ENCODE data around the gene SSTR5.

SSTR5 gene

DNA sequence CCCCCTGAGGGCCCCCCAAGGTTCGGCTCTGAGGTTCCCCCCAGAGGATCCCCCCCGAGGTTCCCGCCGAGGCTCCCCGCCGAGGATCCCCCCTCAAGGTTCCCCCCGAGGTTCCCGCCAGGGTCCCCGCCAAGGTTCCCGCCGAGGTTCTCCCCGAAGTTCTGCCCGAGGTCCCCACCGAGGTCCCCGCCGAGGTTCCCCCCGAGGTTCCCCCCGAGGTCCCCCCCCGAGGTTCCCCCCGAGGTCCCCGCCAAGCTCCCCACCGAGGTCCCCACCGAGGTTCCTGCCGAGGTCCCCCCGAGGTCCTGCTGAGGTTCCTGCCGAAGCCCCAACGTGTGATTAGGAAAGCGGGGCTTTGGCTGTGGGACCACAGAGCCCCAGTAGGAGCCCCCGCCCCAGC lies 32.2 kb upstream of the SSTR5 start:
- no peak for DNase-seq

DNA sequence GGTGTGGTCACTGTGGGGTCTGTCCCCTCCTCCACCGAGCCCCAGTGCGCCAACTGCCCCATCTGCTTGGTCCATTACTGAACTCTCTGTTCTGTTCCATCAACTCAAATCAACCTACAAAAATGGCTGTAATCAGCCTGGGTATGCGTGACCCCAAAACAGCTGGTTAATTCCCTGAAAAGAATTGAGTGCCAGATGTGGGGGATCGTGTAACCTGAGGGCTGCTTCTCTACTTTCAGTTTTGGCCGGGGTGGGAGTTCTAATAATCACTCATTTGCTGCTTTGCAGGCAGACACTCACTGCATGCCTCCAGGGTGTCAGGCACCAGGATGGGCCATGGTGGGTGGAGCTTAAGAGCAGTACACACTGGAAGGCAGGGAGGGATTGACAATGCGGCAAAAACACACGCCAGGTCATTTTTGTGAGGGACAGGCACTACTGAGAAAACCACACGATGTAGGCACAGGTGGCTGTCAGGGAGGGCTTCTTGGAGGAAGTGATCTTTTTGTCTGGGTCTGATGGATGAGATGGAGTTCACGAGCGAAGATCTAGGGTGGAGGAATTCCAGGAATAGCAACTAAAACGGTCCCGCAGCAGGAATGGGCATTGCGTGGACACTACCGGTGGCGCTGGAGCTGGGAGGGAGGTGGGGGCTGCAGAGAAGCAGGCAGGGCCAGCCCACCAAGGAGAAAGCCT lies 30.4 kb upstream of the SSTR5 start:
- no peak for DNase-seq

- DNase-seq: no peak
Measured at GRCh38 chr16:1042866-1043265, 29.7 kb upstream of the SSTR5 start.

DNA sequence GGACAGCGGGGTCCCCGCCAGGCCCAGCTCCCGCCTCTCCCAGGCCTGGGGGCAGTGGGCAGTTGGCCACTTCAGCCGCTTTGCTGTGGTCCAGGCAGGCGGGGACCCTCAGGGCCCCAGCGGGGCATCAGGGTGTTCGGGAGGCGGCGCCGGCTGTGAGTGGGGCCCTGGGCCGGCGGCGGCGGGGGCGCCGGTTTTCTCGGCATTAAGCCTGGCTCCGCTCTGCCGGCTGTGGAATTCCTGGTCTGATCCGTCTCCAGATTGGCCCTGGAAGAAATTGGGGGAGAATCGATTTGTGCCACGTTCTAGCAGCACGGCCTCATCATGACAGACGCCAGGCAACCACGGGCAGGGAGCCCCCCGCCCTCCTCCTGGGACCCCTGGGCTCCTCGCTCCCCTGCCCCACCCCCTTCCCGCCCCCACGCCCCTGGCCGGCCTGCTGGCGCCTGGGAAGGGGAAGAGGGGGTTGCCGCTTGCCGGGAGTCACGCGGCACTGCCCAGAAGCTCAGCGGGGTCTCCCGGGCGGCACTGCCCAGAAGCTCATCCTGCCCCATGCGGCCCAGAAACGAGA lies 28.6 kb upstream of the SSTR5 start:
- no peak for DNase-seq

DNA sequence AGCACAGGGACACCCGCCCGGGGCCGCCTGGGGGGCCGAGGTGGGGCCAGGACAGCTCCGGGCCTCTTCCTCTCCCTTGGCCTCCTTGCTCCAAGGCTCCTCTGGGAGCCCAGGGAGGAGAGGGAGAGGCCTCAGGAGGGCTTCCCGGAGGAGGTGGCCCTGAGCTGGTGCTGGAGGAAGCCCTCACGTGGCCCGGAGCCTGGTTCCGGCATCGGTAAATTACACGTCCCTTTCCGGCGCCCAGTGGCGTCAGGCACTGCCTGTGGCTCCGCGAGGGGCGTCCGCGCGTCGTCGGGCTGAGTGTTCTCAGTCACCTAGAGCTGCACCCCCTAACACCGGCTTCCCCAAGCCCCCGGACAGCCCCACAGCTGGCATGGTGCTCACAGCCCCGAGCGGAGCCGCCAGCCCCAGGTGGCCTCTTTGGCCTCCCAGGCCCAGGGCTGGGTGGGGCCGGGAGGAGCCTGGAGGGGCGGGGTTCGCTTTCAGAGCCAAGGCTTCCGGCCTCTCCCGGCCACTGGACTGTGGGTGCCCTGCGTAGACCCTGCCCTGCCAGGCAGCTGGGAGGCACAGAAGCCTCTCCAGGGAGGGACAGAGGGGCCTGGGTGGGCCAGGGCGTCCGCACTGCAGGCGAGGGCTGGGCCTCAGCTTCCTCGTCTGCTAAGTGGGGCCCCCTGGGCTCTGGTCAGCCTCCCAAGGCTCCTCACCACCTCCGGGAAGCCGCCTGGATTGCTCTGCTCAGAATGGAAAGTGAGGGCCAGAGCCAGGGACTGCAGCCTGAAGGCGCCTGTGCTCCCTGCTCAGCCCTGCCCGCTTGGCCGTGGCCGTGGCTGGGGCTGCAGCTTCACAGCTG lies 27.9 kb upstream of the SSTR5 start:
- no peak for DNase-seq

DNA sequence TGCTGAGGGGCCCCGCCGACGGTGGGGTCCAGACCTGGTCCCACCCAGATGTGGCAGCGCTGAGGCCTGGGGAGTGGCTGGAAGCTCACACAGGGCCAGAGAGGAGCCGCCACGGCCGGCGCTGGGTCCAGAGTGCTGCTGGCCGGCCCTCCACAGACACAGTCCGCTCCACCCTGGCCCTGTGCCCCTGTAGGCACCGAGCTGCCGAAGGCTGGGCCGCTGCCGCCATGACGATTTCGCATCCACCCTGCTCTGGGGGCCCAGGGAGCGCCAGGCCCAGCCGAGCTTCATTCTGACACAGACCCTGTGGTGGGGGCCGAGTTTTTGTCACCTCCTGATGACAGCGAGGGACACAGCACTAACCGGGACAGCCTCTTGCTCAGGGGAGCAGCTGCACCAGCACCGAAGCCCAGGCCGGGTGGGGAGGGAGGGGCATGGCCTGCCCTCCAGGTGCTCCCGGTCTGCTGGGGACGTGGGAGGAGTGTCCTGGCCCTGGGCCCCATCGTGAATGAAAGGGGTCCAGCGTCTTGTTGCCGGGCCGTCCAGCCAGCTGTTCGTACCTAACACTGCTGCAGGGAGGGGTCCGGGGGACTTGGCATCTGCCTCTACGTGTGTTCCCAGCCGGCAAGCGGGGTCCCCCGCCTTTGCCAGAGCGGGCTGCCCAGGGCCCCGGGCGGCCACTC lies 27.1 kb upstream of the SSTR5 start:
- DNase-seq: no peak

DNA sequence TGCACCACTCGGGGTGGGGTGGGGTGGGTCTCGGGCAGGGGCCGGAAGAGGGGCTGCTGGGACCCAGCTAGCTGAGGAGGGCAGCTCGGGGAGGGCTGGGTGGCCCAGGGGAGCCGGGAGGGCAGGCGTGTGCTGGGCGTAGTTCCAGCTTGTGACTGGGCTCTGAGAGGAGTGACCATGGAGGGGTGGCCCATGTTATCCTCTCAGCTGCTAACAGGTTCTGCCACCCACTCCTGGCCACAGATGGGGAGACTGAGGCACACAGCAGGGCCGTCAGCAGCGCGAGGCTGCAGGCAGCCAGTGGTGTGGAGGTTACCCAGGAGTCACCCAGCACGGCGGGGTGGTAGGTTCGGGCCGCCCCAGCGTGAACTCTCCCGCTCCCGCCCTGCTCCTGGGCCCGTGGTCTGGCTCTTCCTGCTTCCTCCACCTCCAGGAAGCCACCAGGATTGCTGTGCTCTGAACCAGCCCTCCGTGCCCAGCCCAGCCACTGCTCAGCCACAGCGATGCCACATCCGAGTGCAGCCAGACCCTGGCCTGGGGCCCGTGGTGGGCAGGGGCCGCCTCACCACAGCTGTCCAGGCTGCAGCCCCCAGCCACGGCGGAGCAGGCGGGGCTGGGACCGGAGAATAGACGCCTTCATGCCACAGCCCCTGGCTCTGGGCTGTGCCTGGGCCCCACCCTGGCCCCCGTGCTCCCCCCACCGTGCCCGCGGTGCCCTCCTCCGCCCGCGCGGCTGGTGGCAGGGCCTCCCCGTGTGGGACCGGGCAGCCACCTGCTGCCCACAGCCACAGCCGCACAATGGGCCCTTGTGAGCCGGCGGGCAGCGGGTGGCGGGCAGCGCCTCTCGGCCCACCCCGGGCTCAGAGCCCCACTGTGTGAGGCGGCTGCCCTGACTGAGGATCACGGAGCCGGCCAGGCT lies 26.3 kb upstream of the SSTR5 start:
- no peak for DNase-seq

GRCh38 chr16:1047123-1047522 lies 25.4 kb upstream of the SSTR5 start:
- DNase-seq: no peak

GRCh38 chr16:1047801-1048200 lies 24.7 kb upstream of the SSTR5 start:
- DNase-seq: no peak

DNA sequence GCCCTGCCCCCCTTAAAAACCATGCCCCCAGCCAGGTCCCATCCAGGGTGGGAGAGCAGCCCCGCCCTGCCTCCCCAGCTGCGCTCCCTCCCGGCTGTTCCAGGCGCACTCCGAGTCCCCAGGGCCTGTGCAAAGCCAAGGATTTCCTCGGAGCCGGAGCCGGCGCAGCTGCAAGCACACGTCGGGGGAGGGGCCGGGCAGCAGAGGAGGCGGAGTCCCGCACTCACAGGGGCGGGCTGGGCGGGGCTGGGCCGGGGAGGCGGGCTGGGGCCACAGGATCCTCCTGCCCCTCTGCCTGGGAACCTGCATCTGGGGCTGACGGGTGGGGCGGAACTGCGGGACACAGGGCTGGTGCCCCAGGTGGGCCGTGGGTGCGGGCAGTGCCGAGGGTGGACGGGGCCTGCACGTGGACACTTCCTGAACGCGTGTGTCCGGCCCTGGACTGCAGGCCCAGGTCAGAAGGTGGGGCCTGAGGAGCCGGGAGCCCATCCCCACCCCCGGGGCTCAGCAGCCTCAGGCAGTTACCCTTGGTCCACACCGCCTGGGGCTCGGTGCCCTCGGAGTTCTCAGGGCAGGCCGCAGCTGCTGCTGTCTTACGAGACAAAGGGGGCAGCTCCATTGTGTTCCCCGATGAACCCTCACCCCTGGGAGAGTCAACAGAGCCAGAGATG lies 24.0 kb upstream of the SSTR5 start:
- DNase-seq: peak; percentile 64

GRCh38 chr16:1049113-1049975 lies 23.2 kb upstream of the SSTR5 start:
- DNase-seq: no peak

DNA sequence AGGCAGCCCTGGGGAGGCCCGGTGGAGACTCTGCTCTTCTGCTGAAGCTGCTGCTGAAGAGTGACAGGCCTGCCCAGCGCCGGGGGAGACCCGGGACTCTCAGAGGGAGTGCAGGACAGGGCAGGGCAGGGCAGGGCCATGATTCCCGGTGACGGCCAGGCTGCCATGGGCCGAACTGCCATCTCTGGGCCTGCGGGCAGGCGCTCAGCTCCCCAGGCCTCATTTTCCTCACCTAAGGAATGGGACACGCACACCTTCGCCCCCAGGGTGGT lies 22.6 kb upstream of the SSTR5 start:
- no peak for DNase-seq

DNA sequence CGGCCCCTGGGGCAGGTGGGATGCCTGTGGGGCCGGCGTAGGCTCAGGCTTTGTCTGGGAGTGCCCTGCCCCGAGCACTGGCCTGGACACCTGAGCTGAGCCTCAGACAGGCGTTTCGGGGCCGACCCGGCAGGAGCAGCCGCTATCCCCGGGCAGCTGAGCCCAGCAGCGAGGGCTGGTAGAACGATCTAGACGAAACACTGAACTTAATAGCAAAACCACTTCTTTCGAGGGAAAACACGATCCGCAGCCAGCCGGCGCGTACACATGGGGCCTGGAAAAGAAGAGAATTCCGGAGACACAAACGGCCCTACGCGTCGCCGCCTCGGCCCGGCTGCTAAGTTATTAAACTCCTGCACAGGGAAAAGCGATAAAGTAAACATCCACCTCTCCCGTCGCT lies 22.0 kb upstream of the SSTR5 start:
- no peak for DNase-seq

DNA sequence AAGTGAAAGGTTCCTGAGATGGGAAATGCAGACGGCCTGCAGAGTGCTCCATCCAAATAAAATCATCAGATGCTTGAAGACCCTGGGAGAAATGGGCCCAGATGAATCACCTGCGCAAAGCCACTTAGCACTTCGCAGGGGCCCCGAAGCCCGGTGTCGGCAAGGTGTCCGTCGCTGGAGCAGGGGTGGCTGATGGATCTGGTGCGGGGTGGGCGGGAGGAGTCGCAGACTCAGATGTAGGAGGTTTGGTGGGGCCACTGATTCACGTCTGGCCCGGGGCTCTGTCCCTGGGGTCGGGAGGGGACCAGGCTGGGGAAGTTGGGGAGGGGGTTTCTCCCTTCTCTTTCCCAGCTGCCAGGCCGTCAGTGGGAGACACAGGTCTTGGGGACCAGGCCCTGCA lies 21.6 kb upstream of the SSTR5 start:
- DNase-seq: no peak

- no peak for DNase-seq
Measured at GRCh38 chr16:1051446-1051845, 21.1 kb upstream of the SSTR5 start.

GRCh38 chr16:1052721-1053120 lies 19.8 kb upstream of the SSTR5 start:
- DNase-seq: no peak

DNA sequence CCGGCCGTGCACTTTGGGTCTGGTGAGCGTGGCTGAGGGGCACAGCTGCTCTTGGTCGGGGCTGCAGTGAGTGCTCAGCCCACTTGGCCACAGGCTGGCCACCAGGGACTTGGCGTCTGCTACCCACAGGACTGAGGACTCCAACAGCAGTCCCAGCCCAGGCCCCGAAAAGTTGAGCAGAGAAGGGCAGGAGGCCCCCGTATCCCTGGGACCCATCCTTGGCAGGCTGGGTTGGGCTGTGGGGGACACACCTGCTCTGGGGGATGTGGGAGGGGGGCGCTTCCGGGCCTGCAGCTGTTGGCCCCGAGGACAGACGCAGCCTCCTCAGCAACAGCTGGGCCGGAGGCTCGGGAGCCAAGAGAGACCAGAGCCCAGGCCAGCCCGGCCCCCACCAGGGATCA lies 19.4 kb upstream of the SSTR5 start:
- no peak for DNase-seq

DNA sequence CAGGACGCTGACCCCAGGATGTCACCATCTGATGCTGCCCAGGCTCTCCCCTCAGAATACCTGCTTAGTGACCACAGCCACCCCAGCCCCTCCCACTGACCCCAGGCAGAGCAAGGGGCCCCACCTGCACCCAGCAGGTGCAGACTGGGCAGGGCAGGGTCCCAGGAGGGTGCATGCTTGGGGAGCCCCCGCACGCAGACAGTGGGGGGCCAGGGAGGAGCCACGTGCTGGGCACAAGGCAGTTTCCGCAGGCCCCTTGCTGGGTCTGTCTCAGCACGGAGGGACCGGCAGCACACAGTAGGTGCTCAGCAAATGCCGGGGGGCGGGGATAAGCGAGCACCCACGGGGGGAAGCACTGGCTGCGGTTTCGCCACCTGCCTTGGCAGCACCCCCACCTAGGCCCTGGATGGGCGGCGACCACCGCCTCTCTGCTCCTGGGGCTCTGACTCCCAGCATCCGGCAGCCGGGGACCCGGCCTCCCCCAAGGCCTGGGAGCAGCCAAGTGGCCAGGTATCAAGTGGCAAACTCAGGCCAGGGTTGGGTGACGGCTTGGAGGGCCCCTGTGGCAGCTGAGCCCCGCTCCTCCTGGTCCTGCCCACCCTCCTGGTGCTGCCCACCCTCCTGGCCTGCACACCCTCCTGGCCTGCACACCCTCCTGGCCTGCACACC lies 18.7 kb upstream of the SSTR5 start:
- DNase-seq: no peak

- DNase-seq: peak; percentile 49
Measured at GRCh38 chr16:1054660-1055556, 17.6 kb upstream of the SSTR5 start.

DNA sequence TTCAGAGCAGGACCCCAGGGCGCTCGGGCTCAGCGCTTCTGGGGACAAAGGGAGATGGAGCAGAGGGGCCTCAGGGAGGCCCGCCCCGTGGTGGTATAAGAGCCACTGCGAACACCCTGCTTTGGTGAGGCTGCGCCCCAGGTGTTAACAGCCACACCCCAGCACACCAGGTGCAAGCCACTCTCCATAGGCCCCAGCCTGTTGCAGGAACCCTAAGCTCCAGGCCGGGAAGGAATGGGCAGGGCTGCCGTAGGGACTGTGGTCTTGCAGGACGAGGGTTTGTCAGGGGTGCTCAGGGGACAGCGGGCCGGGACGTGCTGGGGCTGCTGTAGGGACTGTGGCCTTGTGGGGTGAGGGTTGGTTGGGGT lies 17.0 kb upstream of the SSTR5 start:
- no peak for DNase-seq
